Neutrophil (primary cell): ENCODE measurements around the gene FAM50B.

Source experiments
- H3K27ac ChIP-seq: fragments of 200-600 bp; sonication (generic); 2 replicates; pipeline ENCODE4 v1.5.1; 2016; ENCODE audit warnings: mild to moderate bottlenecking, moderate library complexity
- H3K27me3 ChIP-seq: fragments of 200-600 bp; sonication (generic); 2 replicates; pipeline ENCODE4 v1.6.0; 2016; ENCODE audit warnings: mild to moderate bottlenecking
- H3K36me3 ChIP-seq: fragments of 200-600 bp; sonication (generic); 2 replicates; pipeline ENCODE4 v1.5.1; 2017
- H3K4me1 ChIP-seq, 2 experiments: fragments of 200-600 bp in 1 of 2; sonication (generic) in 1 of 2; 1 replicate in 1 of 2; 2 replicates in 1 of 2; pipeline versions ENCODE4 v1.5.1 to v1.6.1; 2013 to 2016; ENCODE audit warnings: low read depth in 1 of 2, low read length in 1 of 2, mild to moderate bottlenecking in 1 of 2, moderate library complexity in 1 of 2; ENCODE audit not compliant: control insufficient read depth in 1 of 2, insufficient read depth in 1 of 2
- H3K4me3 ChIP-seq, 2 experiments: fragments of 200-600 bp in 1 of 2; sonication (generic) in 1 of 2; 1 replicate in 1 of 2; 2 replicates in 1 of 2; pipeline ENCODE4 v1.5.1; 2013 to 2016; ENCODE audit warnings: low read depth in 1 of 2, low read length in 1 of 2, mild to moderate bottlenecking in 1 of 2, moderate library complexity in 1 of 2
- H3K9me3 ChIP-seq: fragments of 200-600 bp; sonication (generic); 2 replicates; pipeline ENCODE4 v1.5.1; 2016
- TF ChIP-seq, protein P1 (sequence below): fragments of 200-600 bp; sonication (generic); IDR thresholded peaks from 2 replicates; pipeline ENCODE4 v1.5.1; 2016; ENCODE audit warnings: antibody characterized with exemption

FAM50B gene

DNA sequence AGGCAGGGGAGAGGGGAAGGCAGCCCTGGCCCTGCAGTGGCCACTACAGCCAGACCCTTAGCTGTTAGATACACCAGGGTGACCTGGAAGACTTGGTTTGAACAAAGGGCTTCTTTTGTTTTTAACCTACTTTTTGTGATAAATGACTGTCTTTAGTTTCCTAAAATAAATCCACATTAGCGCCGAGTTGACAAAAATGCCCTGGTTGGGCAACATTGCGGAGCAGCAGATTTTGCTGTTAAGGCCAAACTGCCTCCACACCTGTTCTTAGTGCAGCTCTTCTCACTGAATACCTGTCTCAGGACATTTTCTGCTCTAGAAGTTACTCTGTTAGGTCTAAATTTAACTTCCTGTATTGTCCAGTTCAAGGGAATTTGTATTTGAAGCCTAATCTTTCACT lies 42.7 kb downstream of the FAM50B start:
- no peaks in the 10 kb centered on the region for H3K36me3 ChIP-seq
- no peaks in the 10 kb centered on the region for H3K27me3 ChIP-seq
- no peaks in the 10 kb centered on the region for H3K9me3 ChIP-seq
- no peak overlapping the region for H3K27ac ChIP-seq
- H3K4me3 ChIP-seq: no peak overlapping the region
- TF ChIP-seq, protein P1, sequence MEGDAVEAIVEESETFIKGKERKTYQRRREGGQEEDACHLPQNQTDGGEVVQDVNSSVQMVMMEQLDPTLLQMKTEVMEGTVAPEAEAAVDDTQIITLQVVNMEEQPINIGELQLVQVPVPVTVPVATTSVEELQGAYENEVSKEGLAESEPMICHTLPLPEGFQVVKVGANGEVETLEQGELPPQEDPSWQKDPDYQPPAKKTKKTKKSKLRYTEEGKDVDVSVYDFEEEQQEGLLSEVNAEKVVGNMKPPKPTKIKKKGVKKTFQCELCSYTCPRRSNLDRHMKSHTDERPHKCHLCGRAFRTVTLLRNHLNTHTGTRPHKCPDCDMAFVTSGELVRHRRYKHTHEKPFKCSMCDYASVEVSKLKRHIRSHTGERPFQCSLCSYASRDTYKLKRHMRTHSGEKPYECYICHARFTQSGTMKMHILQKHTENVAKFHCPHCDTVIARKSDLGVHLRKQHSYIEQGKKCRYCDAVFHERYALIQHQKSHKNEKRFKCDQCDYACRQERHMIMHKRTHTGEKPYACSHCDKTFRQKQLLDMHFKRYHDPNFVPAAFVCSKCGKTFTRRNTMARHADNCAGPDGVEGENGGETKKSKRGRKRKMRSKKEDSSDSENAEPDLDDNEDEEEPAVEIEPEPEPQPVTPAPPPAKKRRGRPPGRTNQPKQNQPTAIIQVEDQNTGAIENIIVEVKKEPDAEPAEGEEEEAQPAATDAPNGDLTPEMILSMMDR: no peak
- no peaks in the 10 kb centered on the region for H3K4me1 ChIP-seq

DNA sequence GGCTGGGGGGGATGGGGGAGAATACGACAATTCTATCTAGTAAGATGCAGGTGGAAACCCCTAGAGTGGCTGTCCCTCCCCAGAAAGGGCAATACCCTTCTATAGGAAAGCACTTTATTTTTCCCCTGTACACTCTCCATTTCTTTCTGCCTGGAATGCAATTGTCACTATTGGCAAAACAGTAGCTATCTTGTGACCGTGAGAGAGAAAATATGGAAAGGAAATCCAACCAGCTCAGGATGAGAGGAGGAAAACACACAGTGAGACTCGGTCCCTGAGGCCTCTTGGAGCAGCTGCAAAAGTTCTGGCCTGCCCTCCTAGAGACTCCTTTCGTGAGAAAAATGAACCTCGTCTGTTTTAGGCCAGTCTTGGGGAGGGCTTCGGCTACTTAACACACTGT lies 43.4 kb downstream of the FAM50B start:
- TF ChIP-seq, protein P1: no peak
- H3K27me3 ChIP-seq: no peaks in the 10 kb centered on the region
- no peaks in the 10 kb centered on the region for H3K4me1 ChIP-seq

DNA sequence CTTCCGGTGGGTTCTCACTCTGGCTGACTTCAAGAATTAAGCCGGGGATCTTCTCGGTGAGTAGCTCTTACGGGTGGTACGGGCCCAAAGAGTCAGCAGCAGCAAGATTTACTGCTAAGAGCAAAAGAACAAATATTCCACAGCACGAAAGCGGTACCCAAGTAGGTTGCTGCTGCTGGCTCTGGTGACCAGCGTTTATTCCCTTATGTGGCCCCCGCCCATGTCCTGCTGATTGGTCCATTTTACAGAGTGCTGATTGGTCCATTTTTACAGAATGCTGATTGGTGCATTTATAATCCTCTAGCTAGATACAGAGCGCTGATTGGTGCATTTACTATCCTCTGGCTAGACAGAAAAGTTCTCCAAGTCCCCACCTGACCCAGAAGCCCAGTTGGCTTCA lies 44.3 kb downstream of the FAM50B start:
- TF ChIP-seq, protein P1: no peak
- no peaks in the 10 kb centered on the region for H3K9me3 ChIP-seq
- no peaks in the 10 kb centered on the region for H3K4me1 ChIP-seq
- no peaks in the 10 kb centered on the region for H3K36me3 ChIP-seq
- H3K27me3 ChIP-seq: no peaks in the 10 kb centered on the region
- no peak overlapping the region for H3K4me3 ChIP-seq
- H3K27ac ChIP-seq: no peak overlapping the region

More for the DNA sequence above, 43.4 kb downstream of the FAM50B start:
- Histone ChIP-seq H3K27ac (no peak overlapping the region), H3K4me3 (no peak overlapping the region), H3K9me3 (no peaks in the 10 kb centered on the region), H3K36me3 (no peaks in the 10 kb centered on the region)

DNA sequence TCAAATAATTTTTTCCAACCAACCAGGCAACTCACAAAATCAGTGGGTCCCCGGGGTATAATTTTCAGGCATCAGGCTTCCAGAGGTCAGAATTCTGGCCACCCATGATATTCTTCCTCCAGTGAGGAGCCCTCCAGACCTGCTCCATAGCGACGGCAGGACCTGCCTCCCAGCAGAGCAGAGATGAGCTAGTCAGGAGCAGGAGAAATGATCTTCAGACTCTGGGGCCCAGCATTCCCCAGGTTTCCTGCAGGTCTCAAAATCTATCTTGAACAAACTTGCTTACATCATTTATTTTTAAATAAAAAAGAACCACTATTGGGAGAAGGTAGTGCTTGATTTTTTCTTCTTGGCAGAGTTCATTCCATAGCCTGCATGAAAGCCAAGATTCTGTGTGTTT lies 44.7 kb downstream of the FAM50B start:
- Histone ChIP-seq H3K4me3 (no peak overlapping the region), H3K27ac (no peak overlapping the region), H3K36me3 (no peaks in the 10 kb centered on the region), H3K27me3 (no peaks in the 10 kb centered on the region), H3K4me1 (no peaks in the 10 kb centered on the region), H3K9me3 (no peaks in the 10 kb centered on the region)
- TF ChIP-seq, protein P1: no peak

DNA sequence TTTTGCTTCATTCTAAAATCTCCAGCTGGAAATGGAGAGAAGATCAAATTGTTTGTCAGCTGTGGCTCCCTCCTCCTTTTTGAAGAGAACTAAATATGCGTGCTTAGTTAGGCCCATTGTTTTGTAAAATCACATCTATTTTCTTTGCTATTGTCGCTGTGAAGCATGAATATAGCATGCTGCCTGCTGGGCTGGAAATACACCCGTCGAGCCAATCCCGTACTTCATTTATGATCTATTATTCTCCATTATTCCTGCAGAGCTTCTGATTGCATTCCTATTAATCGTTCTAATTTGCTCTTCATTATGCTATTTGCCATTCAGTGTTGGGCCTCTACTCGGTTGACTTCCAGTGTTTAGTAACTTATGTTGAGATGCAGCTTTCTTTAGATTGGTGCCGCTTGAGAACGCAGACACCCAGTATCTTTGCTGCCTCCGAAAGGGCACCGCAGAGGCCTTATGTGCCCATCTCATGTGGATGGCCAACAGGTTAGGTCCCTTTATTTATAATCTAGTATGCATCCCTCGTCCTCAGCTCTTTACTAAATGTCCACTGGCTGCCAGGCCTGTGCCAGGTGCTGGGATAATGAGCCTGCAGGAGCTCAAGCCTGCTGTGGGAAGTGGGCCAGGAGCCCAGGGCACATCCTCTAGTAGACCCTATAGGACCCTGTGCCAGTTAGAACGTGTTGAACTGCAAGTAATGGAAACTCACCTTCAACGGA lies 45.6 kb downstream of the FAM50B start:
- Histone ChIP-seq H3K36me3 (no peaks in the 10 kb centered on the region), H3K4me1 (no peaks in the 10 kb centered on the region), H3K27ac (no peak overlapping the region), H3K9me3 (no peaks in the 10 kb centered on the region), H3K4me3 (no peak overlapping the region), H3K27me3 (no peaks in the 10 kb centered on the region)
- TF ChIP-seq, protein P1: no peak
